Lung (tissue), 16 donors: ENCODE results near the gene TRIM71. TPM values are rescaled to one million over a fixed set of nuclear protein-coding genes. Genes with fewer than 3 reads are reported as not detected.

ENCODE experiments used
- ATAC-seq: fragments of 200-7000 bp; cut with Tn5 transposase; one replicate; pipeline ENCODE4 v1.9.1; 2020; ENCODE audit warnings: moderate number of reproducible peaks; ENCODE audit not compliant: insufficient read depth, low FRiP score
- DNase-seq, 3 donors: peaks; one replicate each; pipeline ENCODE4 v3.0.0-alpha.2; 2013 to 2017
- H3K27ac ChIP-seq, 2 donors: one replicate each; pipeline ENCODE4 v1.5.1; 2013; ENCODE audit warnings: mild to moderate bottlenecking in 2 of 2, moderate library complexity in 2 of 2, control low read depth in 1 of 2, inconsistent platforms in 1 of 2, low read depth in 1 of 2, low read length in 1 of 2
- H3K27me3 ChIP-seq, 3 donors: one replicate each; pipeline ENCODE4 v1.5.1; 2013; ENCODE audit warnings: low read length in 2 of 3; ENCODE audit not compliant: control insufficient read depth in 3 of 3, insufficient read depth in 3 of 3
- H3K36me3 ChIP-seq, 4 donors: one replicate each; pipeline ENCODE4 v1.5.1; 2013; ENCODE audit warnings: low read length in 4 of 4, mild to moderate bottlenecking in 1 of 4, moderate library complexity in 1 of 4; ENCODE audit not compliant: control insufficient read depth in 4 of 4, insufficient read depth in 4 of 4
- H3K4me1 ChIP-seq, 5 donors: one replicate each; pipeline ENCODE4 v1.5.1; 2013; ENCODE audit warnings: low read length in 5 of 5, mild to moderate bottlenecking in 2 of 5, moderate library complexity in 1 of 5; ENCODE audit not compliant: control insufficient read depth in 5 of 5, insufficient read depth in 5 of 5
- H3K4me3 ChIP-seq: one replicate; pipeline ENCODE4 v1.5.1; 2013; ENCODE audit warnings: mild to moderate bottlenecking, control low read depth, moderate library complexity
- H3K9ac ChIP-seq, 2 donors: one replicate each; pipeline ENCODE4 v1.5.1; 2013; ENCODE audit warnings: low read length in 2 of 2, control low read depth in 1 of 2; ENCODE audit not compliant: insufficient read depth in 1 of 2
- H3K9me3 ChIP-seq, 4 donors: one replicate each; pipeline ENCODE4 v1.5.1; 2013; ENCODE audit warnings: low read length in 3 of 4, mild to moderate bottlenecking in 1 of 4, moderate library complexity in 1 of 4; ENCODE audit not compliant: control insufficient read depth in 4 of 4, insufficient read depth in 3 of 4
- CTCF ChIP-seq: IDR thresholded peaks from 2 replicates; pipeline ENCODE4 v1.5.1; 2012; ENCODE audit warnings: mild to moderate bottlenecking; ENCODE audit errors: control extremely low read depth, extremely low read depth
- WGBS, 2 donors: extraction: QIAGEN DNeasy Blood & Tissue Kit; methylation state at CpG; one replicate each; pipeline ENCODE4 v1.1.7; 2013; 5-methylcytosine and 5-hydroxymethylcytosine counted together
- long read RNA-seq, 5 donors: transcript quantifications; one replicate each; lab custom pipeline, GENCODE V29; 2026
- polyA plus RNA-seq, 2 donors: library from polyadenylated mRNA; stranded (reverse); fragments of 200-250 nt; gene quantifications; one replicate each; pipeline ENCODE4 v1.2.1, GENCODE V29; 2013
- total RNA-seq, 2 donors: library from RNA; depleted of rRNA in 1 of 2; stranded (reverse); fragments of >200 nt in 1 of 2; gene quantifications; one replicate each; pipeline ENCODE4 v1.2.1, GENCODE V29; 2014 to 2021
- donor health status: control.
- donor health status: control.
- donor health status: Bipolar disorder and iron deficiency.
- donor health status: healthy.
- donor health status: DM: yes; HTN: yes; CAD: no.

Gene TRIM71
- total RNA-seq: 1 to 10 TPM; 2.9 to 9.9 TPM
- polyA plus RNA-seq: 1 to 10 TPM in 1 of 2 donors, under 1 TPM in 1; 0.45 to 1.1 TPM
- long read RNA-seq, donor 1, full-length matches to known transcripts: 2 of 2 reads
- long read RNA-seq, donor 1, partial matches to known transcripts: 0 of 2 reads
- long read RNA-seq, donor 1, other reads (novel, unspliced or antisense): 0 of 2 reads
- long read RNA-seq, donor 2: 0 reads
- long read RNA-seq, donor 3: 0 reads
- long read RNA-seq, donor 4: 0 reads
- long read RNA-seq, donor 5, full-length matches to known transcripts: 1 of 1 reads
- long read RNA-seq, donor 5, partial matches to known transcripts: 0 of 1 reads
- long read RNA-seq, donor 5, other reads (novel, unspliced or antisense): 0 of 1 reads

- ATAC-seq (no peak), DNase-seq (peak in 1 of 3 donors; percentile 55)
- peak within 1 kb of the TSS in 1 of 2 donors; percentile 13 for H3K9ac ChIP-seq
- peak within 1 kb of the TSS; percentile 51 for H3K4me3 ChIP-seq
- 1 to 2% methylated on average over 59 of the region's 59 CpGs for WGBS, 2 donors
- no peak for TF ChIP-seq CTCF
- H3K27ac ChIP-seq: peak within 1 kb of the TSS in 1 of 2 donors; percentile 83
- H3K36me3 ChIP-seq: no peaks in the 10 kb centered on the region
- peaks cover 0 to 31% (median 4%) of the 10 kb centered on the region in 5 donors for H3K4me1 ChIP-seq
- peaks cover 4 to 9% (median 9%) of the 10 kb centered on the region in 3 donors for H3K27me3 ChIP-seq
- peaks cover 0 to 2% (median 0%) of the 10 kb centered on the region in 4 donors for H3K9me3 ChIP-seq
Measured at GRCh38 chr3:32817558-32818228, at the start of gene TRIM71. TSS of gene TRIM71 (plus strand) at chr3:32817997. CDS start at chr3:32818081, 84 bp downstream.

- ATAC-seq: no peak
- H3K4me1 ChIP-seq: peaks cover 0 to 5% (median 0%) of the 10 kb centered on the region in 5 donors
- no peak overlapping the region for H3K9ac ChIP-seq
- DNase-seq: no peak
- no peak overlapping the region for H3K4me3 ChIP-seq
- no peaks in the 10 kb centered on the region for H3K9me3 ChIP-seq
- 37 to 83% methylated on average over 4 of the region's 4 CpGs for WGBS, 2 donors
- no peak overlapping the region for H3K27ac ChIP-seq
- no peak for TF ChIP-seq CTCF
- H3K27me3 ChIP-seq: no peaks in the 10 kb centered on the region
- H3K36me3 ChIP-seq: peaks cover 0 to 12% (median 1%) of the 10 kb centered on the region in 4 donors
Measured at GRCh38 chr3:32778389-32778788, 39.4 kb upstream of the TRIM71 start.

GRCh38 chr3:32780071-32780734, 37.6 kb upstream of the TRIM71 start:
- 90 to 91% methylated on average over 10 of the region's 10 CpGs for WGBS, 2 donors
- Histone ChIP-seq H3K27ac (no peak overlapping the region), H3K9ac (no peak overlapping the region)

More at GRCh38 chr3:32780071-32780734, 37.6 kb upstream of the TRIM71 start:
- no peak for ATAC-seq
- DNase-seq: peak in 1 of 3 donors; percentile 8
- no peaks in the 10 kb centered on the region for H3K27me3 ChIP-seq
- peaks cover 0 to 5% (median 0%) of the 10 kb centered on the region in 5 donors for H3K4me1 ChIP-seq
- no peak overlapping the region for H3K4me3 ChIP-seq
- H3K9me3 ChIP-seq: no peaks in the 10 kb centered on the region
- H3K36me3 ChIP-seq: peaks cover 0 to 4% (median 0%) of the 10 kb centered on the region in 4 donors
- TF ChIP-seq CTCF: no peak
